Hematopoietic multipotent progenitor cell treated with erythropoietin and hydrocortisone succinate and interleukin-3 and kit ligand, for 4 days (in vitro differentiated cells): ENCODE data around the gene NPFFR1.

Source experiments
- DNase-seq: peaks from one replicate; pipeline ENCODE4 v3.0.0-alpha.2; 2015

Gene NPFFR1

GRCh38 chr10:70283445-70284399 lies at the start of gene NPFFR1:
Gene NPFFR1 (minus strand): TSS chr10:70284004. CDS start chr10:70283676, 328 bp downstream.
- no peak for DNase-seq

GRCh38 chr10:70333268-70333667 lies 49.5 kb upstream of the NPFFR1 start:
- no peak for DNase-seq

GRCh38 chr10:70331486-70332268 lies 47.9 kb upstream of the NPFFR1 start:
- DNase-seq, result peak; percentile 98

GRCh38 chr10:70331160-70331485 lies 47.3 kb upstream of the NPFFR1 start:
- no peak for DNase-seq

GRCh38 chr10:70330671-70331070 lies 46.9 kb upstream of the NPFFR1 start:
- no peak for DNase-seq

GRCh38 chr10:70328967-70329366 lies 45.2 kb upstream of the NPFFR1 start:
- DNase-seq, result no peak

- no peak for DNase-seq
These were observed 44.2 kb upstream of the NPFFR1 start for GRCh38 chr10:70328018-70328417.

- DNase-seq, result no peak
These were observed 41.4 kb upstream of the NPFFR1 start for GRCh38 chr10:70324951-70325781.

- DNase-seq, result peak; percentile 32
These were observed 40.6 kb upstream of the NPFFR1 start for GRCh38 chr10:70324339-70324861.

- no peak for DNase-seq
These were observed 40.0 kb upstream of the NPFFR1 start for GRCh38 chr10:70323697-70324338.

- peak; percentile 21 for DNase-seq
These were observed 39.4 kb upstream of the NPFFR1 start for GRCh38 chr10:70323138-70323696.

- peak; percentile 93 for DNase-seq
These were observed 38.4 kb upstream of the NPFFR1 start for GRCh38 chr10:70321897-70322890.

GRCh38 chr10:70321233-70321632 lies 37.4 kb upstream of the NPFFR1 start:
- DNase-seq, result no peak

GRCh38 chr10:70320751-70321150 lies 36.9 kb upstream of the NPFFR1 start:
- DNase-seq, result no peak

GRCh38 chr10:70319824-70320223 lies 36.0 kb upstream of the NPFFR1 start:
- no peak for DNase-seq

GRCh38 chr10:70319183-70319582 lies 35.4 kb upstream of the NPFFR1 start:
- DNase-seq, result no peak

- no peak for DNase-seq
These were observed 34.1 kb upstream of the NPFFR1 start for GRCh38 chr10:70317943-70318318.

GRCh38 chr10:70317272-70317942 lies 33.6 kb upstream of the NPFFR1 start:
- no peak for DNase-seq

- no peak for DNase-seq
These were observed 32.0 kb upstream of the NPFFR1 start for GRCh38 chr10:70315815-70316214.

- DNase-seq, result no peak
These were observed 31.5 kb upstream of the NPFFR1 start for GRCh38 chr10:70315276-70315675.
